Measurements from ENCODE around the gene KYNU. TPM values are rescaled to one million over a fixed set of nuclear protein-coding genes. Genes with fewer than 3 reads are reported as not detected.

Gene KYNU
- total RNA-seq, 1 experiment from 2014 or later = 0.37 TPM

GRCh38 chr2:142984657-142985056 is 107.2 kb downstream of the KYNU start:
- no peak overlapping the region for H3K27ac Mint-ChIP-seq
- Histone ChIP-seq H3K27me3 (ENCODE audit: insufficient read depth, low read length) (no peaks in the 10 kb centered on the region), H3K23ac (ENCODE audit: insufficient read length, low read depth, low read length) (no peak overlapping the region), H3K79me1 (ENCODE audit: insufficient read depth, low read depth, low read length, poor library complexity, severe bottlenecking) (no peaks in the 10 kb centered on the region), H2BK15ac (ENCODE audit: low read depth, low read length) (no peak overlapping the region), H3K9ac (ENCODE audit: extremely low read depth, insufficient read length, low read length) (no peak overlapping the region), H3K14ac (ENCODE audit: insufficient read depth, low read length) (no peak overlapping the region), H4K8ac (replicated peaks; ENCODE audit: insufficient read length, low read depth, low read length) (no peak overlapping the region), H3K56ac (ENCODE audit: insufficient read length, low read depth, low read length) (no peak overlapping the region), H3K18ac (ENCODE audit: insufficient read length, low read depth, low read length) (no peak overlapping the region), H3K9me3 (ENCODE audit: control insufficient read depth, low read depth, low read length) (no peaks in the 10 kb centered on the region), H3K79me2 (ENCODE audit: insufficient read depth, low read length) (no peaks in the 10 kb centered on the region), H2BK12ac (ENCODE audit: insufficient read length, low read depth, low read length) (no peak overlapping the region), H2BK120ac (ENCODE audit: low read depth, low read length, poor library complexity, severe bottlenecking) (no peak overlapping the region), H3K4ac (ENCODE audit: low read depth, low read length) (no peak overlapping the region), H3K4me1 (ENCODE audit: insufficient read depth, low read length) (no peaks in the 10 kb centered on the region), H4K5ac (ENCODE audit: insufficient read length, low read depth, low read length) (no peak overlapping the region), H3K23me2 (ENCODE audit: insufficient read length, low read depth, low read length, poor library complexity, severe bottlenecking) (no peaks in the 10 kb centered on the region), H3T11ph (ENCODE audit: low read length) (no peak overlapping the region), H2BK5ac (ENCODE audit: insufficient read length, low read length) (no peak overlapping the region), H4K20me1 (ENCODE audit: control insufficient read depth, insufficient read depth, insufficient read length) (no peaks in the 10 kb centered on the region), H4K91ac (ENCODE audit: insufficient read length, low read depth, low read length) (no peak overlapping the region), H3K27ac (ENCODE audit: insufficient read length, low read depth, low read length) (no peak overlapping the region), H3K4me2 (ENCODE audit: insufficient read depth, insufficient read length, low read length) (no peak overlapping the region), H2AFZ (ENCODE audit: low read length) (no peak overlapping the region), H2BK20ac (ENCODE audit: low read depth, low read length, poor library complexity, severe bottlenecking) (no peak overlapping the region), H2AK5ac (ENCODE audit: insufficient read length, low read length) (no peak overlapping the region)
- no CpG with 5 or more reads among the region's 2 CpGs for WGBS (ENCODE audit: extremely low coverage, insufficient read length, low lambda C conversion rate)
- H3K4me3 Mint-ChIP-seq = no peak overlapping the region
- no peaks in the 10 kb centered on the region for H3K27me3 Mint-ChIP-seq (ENCODE audit: low read depth)
- no peak for TF ChIP-seq CTCF (conservative IDR thresholded peaks at IDR 0.05)
- no peaks in the 10 kb centered on the region for H3K9me3 Mint-ChIP-seq
- H3K36me3 Mint-ChIP-seq (ENCODE audit: insufficient read depth in 1 of 3, low read depth in 3 of 3) = no peaks in the 10 kb centered on the region
- H3K4me1 Mint-ChIP-seq = peaks cover 4 to 8% of the 10 kb centered on the region in 2 experiments
- no peak for DNase-seq

Data from H9 (cell line).